IPS DF 4.7 (cell line): Measurements from ENCODE around the gene EFNA5.
"Not testable (repeated sequence)": the region's sequence is repeated elsewhere in the genome, so short reads cannot be mapped to it uniquely, and the experiment has no call there.

ENCODE experiments used
- DNase-seq: peaks from one replicate; pipeline ENCODE4 v3.0.0-alpha.2; 2013; ENCODE audit warnings: low spot score; ENCODE audit errors: extremely low read depth

Gene EFNA5

DNA sequence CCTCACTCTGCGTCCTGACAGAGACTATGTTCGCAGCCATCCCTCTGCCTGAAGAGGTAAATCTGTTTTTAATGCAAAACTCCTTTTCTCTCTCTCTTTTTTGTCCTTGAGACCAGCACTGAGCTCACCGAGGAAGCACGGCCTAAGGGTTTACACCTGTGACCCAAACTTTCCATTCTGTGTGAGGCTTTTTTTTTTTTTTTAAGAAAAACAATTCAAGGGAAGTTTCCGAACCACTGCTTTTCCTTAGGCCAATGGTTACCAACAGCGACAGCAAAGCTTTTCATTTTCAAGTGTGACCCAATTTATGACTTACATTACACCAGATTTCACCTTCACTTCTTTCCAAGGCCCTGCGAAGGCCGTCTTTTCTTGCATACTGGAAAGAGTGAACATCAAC, 205.9 kb downstream of the EFNA5 start:
- no peak for DNase-seq

DNA sequence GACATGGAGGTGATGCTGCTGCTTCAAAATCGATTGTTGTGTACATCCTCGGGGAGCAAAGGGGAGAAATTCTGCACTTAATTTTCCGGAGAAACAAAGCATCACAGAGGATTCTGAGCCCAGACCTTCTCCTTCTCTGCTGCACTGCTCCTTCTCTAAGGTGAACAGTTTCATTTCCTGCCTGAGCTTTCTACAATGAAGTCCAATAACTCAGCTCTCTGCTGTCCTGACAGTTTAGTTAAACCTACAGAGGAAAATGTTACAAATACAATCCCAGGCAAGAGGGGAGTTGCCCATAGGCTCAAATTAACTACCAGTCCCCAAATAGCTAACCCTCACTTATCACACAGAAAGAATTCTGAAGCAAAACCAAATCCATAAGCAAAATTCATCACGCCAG, 206.3 kb downstream of the EFNA5 start:
- no peak for DNase-seq

DNA sequence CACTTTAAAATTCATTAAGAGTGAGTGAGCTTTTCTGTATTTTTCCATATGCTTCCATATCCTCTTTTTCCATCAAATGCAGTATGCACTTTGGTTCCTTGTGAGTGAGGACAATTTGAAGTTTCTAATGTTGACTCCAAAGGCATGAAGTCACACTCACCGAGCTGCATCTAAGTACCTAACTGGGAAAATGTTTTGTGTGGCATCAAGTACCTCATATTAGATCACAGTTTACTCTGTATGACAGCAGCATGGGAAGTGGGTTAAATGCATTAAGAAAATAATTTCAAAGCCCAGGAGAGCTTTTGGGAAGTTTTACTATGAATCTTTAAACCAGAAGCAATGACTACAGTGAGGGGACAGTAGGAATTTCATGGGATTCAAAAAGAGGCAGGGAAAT, 207.0 kb downstream of the EFNA5 start:
- DNase-seq: no peak

DNA sequence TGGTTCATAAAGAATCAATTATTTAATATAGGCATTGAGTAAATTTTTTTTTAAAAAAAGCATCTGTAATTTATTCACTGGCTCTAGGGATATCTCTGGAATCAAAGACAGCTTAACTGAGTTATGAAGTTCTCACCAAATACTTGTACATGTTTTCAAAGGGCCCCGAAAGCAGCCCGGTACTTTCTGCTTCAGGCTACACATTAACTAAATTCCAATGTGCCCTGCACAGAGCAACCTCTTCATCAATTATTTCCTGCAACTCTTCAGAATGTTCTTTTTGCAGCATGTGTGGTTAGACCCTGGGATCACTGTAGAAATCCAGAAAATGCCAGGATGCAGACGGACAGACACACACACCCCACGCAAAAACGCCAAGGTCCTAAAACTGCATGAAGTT, 209.0 kb downstream of the EFNA5 start:
- no peak for DNase-seq

DNA sequence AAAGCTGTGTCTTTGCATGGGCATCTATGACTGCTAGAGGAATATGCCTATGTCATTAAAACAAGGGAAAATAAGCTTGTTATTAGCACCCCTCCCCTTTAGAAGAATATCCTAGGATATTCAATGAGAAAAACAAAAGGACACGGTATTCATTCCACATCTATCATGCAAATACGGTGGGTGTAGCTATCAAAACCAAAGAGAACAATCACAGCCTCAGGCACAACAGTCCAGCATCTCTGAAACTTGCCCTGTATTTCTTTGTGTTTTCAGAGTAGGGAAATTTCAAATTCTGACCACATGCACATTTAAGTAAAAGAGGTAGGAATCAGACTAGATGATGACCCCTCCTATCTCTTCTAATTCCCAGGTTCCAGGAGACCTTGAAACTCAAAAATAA, 209.9 kb downstream of the EFNA5 start:
- DNase-seq: no peak

DNA sequence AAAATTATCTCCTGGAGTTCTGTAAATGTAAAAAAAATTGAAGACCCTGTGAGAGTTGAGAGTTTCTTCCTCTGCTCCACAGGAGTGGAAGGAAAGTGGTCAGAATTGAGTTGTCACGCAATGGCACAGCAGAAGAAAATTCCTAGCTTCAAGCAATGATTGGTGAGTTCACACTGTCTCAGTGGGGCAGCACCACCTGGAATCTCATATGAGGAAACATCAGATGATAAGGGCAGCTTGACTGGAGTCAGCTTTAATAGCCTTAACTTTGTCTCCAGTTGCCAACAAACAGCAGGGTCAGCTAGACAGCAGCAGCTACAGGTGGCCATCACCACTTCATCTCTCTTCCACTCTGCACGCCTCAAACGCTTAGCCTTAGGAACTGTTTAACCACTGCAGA, 211.1 kb downstream of the EFNA5 start:
- no peak for DNase-seq

DNA sequence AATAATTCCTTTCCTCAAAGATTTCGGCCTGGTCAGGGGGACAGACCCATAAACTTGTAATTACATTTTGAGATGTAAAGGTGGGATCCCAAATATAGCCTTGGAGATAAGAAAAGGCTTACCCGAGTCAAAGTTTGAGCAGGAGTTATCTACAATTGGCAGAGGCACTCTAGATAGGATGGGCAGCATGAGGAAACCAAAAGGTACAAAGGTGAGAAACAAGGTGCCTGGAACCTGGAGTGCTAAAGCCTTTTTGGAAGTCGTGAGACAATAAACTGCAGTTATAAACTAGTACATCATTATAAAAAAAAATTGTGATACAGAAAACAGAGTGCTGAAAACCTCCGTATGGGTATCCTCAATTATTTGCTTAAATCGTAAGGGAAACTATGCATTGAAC, 212.4 kb downstream of the EFNA5 start:
- no peak for DNase-seq

DNA sequence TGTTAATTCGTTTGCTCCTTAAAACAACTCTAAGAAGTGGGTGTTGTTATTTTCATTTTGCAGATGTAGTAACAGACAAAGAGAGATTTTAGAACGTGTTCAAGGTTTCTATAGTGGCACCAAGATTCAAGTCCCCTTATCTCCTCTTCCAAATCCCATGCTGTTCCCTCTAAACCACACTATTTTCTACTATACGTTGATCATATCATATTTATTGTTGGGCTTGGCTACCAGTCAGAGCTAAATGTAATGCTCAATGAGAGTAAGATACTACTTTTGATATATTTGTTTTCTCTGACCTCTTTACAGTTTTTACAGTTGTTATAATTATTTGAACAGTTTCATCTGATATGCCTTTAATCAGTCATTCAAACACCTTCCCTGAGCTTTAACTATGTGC, 212.9 kb downstream of the EFNA5 start:
- no peak for DNase-seq

DNA sequence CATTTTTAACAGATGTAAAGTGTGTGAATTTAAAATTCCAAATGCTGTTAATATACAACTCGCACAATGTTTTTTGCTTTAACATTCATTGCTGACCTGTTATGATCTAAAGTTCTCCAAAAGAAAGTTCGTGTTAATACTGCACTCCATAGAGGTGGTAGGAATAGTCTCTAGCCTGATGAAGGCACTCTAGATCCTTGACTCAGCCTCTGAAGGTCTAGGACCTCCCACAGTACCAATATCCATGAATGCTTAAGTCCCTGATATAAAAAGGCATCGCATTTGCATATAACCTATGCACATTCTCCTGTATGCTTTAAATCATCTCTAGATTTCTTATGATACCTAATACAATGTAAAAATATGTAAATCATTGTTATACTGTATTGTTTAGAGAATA, 213.6 kb downstream of the EFNA5 start:
- no peak for DNase-seq

DNA sequence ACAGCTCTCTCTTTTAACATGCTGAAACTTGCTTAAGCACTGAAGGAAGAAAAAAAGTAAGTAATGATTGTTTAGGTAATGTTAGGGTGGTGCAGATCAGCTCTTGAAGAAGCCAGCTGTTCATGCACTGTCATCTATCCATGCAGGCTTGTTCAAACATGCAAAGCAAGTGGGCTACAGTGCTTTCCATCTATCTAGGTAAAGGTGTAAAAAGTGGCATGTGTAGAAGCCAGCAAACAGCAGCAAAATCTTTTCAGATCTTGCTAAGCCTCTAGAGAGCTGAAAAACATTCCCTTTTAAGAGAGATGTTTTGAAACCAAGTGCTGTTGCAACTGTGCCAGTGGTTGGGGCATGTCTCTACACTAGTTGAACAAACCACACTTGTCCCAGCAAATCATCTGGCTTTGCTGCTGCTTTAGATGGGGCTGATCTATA, 214.4 kb downstream of the EFNA5 start:
- no peak for DNase-seq

DNA sequence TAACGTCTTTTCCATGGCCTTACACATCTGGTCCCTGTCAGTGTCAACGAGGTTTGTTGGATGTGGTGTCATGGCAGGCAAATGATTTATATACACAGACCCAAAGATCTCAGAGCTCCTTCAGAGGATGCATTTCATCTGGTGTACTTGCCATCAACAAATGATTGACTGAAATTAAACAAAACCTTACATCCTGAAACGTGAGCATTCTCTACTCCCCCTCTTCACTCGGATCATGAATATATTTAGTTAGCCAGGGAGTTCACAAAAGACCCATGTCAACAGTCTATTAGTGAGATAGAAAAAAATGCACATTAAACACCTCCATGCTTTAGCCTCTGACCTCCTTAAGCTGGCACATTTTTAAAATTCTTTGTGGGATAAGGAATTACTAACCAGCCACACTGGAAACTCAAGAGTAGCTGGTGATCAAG, 215.6 kb downstream of the EFNA5 start:
- no peak for DNase-seq

DNA sequence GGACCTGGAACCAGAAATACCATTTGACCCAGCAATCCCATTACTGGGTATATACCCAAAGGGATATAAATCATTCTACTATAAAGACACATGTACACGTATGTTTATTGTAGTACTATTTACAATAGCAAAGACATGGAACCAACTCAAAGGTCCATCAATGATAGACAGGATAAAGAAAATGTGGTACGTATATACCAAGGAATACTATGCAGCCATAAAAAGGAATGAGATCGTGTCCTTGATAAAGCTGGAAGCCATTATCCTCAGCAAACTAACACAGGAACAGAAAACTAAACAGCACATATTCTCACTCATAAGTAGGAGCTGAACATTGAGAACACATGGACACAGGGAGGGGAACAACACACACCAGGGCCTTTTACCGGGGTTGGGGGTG, 218.9 kb downstream of the EFNA5 start:
- DNase-seq: not testable (repeated sequence)

DNA sequence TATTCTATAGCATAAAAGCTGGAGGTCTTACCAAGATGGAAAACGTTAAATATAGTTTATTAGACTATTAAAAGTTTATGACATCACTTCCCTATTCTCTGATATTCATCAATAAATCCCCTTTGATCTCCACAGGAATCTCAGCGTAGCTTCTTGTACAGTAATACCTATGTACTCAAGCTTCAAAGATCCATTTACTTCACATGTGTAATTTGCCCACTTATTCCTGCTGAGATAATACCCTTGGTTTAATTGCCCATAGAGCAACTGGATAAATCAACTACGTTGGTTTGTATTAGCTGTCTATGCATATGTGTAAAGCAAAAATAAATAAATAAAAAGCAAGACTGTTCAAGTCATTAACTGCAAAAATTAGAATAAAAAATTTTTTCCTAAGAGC, 219.7 kb downstream of the EFNA5 start:
- no peak for DNase-seq

DNA sequence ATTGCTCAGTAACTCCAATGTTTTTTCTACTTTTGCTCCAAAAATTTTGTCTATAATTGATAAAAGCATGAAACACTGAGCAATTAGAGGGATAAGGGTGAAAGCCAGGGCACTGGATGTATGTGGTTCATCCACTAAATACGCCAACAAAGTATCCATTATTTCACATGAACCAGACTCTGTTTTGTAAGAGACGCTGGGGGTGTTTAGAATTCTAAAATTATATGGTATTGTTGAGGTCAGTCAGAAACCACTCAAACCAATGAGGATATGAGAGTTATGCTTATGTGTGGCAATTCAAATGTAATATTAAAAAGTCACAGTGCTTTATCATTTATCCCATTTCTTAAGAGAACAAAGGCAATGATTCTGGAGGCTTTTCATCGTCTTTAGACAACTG, 220.2 kb downstream of the EFNA5 start:
- no peak for DNase-seq

DNA sequence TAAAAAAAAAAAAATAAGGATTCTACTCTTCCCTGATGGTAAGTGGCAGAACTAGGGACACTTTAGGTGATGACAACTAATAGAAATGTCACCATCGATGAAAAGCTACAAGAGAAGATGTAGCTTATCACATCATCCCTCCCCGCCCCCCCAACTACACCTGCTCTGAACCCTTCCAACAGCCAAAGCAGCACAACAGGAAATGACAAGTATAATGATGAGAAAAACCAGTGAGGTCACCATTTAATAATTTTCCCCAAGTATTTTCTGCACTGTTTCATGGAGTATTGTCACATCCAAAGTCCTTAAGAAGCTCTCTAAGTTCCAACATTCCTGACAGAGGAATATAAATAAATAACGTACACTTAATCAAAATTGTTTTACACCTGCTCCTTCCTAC, 221.4 kb downstream of the EFNA5 start:
- no peak for DNase-seq

DNA sequence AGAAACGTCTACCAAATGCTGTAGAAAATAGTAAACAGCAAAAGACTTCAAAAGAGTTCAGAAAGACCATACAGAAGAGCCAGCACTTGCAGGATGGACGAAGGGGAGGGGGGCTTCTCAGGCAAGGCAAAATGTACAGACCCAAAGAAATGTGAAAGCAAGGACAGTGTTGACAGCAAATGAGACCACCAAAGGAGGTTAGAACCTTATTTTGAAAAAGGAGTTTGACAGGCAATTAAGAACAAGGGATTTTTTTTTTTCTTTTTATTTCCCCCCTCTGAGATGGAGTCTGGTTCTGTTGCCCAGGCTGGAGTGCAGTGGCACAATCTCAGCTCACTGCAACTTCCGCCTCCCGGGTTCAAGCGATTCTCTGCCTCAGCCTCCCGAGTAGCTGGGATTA, 223.2 kb downstream of the EFNA5 start:
- no peak for DNase-seq

DNA sequence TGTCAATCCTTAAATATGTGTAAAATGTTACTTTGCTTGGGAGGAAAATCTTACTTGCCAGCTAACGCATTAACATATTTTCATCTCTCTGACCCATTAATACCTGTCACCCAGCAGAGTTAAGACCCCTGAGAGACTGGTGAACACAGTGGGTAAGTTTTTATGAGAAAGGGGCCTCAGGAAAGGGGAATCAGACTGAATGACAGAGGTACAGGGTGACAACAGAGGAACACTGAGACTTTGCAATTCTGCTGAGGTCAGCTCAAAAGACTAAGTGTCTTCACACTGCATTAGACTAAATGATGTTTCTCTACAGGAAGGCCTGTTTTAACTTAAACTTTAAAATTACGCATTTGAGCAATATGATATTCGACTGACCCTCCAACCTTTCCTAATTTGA, 223.8 kb downstream of the EFNA5 start:
- no peak for DNase-seq

DNA sequence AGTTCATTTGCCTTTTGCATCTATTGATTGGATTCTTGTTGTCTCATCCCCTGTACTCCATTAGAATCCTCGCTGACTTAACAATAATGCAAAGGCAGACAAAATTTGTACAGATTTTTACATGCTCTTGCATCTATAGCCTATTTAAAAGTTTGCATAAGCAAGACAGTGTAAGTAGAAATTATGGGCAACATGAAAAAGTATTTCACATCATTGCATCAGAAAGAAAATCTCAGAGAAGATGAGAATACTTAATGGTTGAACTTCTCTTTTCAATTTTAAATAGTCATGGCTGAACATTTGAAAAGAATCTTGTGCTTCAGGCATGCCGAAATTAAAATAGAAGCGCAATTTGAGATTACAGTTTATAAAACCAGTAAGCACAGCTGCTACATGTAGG, 226.4 kb downstream of the EFNA5 start:
- DNase-seq: no peak

DNA sequence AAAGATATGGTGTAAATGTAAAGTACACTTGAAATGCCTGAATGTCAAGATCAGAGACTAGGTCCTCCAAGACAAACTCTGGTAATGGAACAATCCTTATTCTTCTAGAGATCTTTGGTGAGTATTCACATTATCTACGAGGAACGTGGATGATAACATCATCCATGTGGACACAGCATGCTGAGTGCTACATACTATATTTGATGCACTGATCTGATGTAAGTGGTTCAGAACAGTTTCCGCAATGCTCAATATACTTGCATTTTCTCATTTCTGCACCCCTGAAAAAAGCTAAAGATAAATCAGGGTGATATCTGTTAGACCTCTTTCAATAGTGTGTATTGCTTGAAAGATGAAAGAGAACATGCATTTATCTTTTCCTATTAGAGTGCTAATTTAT, 226.8 kb downstream of the EFNA5 start:
- DNase-seq: no peak

DNA sequence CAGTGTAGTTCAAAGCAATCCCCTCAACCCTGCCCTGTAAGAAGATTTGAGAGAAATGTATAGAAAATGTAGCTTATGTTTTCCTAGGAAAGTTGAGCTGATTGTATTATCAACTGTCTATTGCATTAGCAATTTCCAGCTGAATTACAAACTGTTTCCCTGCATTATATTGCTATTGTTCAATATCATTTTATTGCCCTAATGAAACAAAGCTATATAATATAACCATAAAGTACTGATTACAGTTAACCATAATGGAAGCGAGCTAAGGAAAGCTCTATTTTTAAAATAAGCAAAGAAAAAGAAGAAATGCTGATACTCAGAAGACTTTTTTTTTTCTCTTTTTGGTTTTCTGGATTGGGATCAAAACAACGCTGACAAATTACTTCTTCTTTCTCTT, 228.3 kb downstream of the EFNA5 start:
- no peak for DNase-seq

DNA sequence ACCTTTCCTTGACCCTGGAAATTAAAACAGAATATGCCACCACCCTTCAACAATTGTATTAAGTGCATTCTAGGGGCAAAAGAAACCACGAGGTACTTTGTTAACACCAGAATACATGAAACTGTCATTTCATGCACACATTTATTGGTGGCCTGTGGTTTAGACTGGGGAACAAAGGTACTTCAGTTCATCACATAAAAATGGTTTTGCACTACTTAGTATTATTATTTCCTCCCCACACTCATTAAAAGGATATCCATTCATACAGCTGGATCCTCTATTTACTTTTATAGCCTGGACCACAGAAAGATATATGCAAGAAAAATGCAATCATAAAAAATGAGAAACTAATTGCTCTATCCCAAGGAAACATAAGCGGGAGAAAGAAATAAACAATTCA, 230.9 kb downstream of the EFNA5 start:
- no peak for DNase-seq

DNA sequence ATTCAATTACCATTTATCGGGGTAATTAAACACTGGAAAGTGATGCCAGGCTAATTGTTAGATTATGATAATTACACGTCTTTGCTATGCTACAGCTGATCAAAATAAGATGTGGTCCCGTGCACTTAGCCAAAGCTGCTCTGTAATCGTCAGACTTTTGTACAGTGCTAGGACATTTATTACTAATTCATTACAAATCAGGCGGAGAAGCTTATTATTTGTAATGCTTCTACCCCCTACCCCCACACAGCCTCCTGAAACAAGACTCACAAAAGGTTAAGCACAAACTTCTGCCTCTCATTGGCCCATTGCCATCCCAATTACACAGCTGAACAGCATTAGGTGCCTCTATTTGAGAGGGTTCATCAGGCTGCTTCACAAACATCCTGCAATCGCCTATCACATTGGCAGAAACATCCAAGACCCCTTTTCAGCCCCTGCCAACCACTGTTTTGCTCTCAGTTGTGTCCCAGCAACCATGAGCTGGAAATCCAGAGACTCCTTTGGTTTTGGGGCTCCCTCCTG, 232.7 kb downstream of the EFNA5 start:
- DNase-seq: no peak

DNA sequence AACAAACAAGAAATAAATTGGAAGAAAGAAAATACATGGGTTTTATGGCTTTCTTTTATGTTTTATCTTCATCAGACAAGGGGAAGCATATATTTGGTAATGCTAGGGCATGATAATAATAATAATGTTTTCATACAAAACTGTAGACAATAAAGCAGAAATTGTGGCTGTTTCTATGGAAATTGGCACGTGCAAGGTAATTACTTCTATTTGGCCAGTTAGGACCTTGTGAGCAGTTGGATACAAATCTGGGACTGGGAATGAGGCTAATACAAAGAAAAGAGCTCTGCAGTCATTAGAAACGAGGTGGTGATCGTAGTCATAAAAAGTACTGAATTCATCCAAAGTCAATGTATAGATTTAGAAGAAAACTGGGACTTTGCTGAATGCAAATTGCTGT, 233.6 kb downstream of the EFNA5 start:
- DNase-seq: no peak

DNA sequence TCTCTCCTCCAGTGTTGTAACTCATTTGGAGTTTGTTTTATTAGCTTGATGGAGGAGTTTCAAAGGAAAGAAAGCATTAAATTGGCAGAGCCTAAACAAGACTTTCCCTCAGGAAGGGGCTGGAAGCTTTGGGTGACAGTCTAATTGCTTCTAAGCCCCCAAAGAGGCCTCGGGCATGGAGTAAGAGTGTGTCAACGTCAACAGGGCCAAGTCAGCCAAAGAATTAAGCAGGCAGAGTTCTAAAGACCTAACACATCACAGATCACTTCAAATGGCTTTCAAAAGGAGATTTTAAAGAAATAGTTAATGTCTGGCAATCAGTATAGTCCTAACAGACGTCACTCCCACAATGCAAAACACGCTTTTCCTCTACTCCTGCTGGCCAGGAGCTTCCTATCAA, 234.5 kb downstream of the EFNA5 start:
- DNase-seq: no peak
